NK-92 treated with Interleukin-12 subunit alpha and Interleukin-12 subunit beta, amount 100 ng/mL, for 24 hours (cell line): ENCODE measurements around the gene EML6.
"Not testable (repeated sequence)": the region's sequence is repeated elsewhere in the genome, so short reads cannot be mapped to it uniquely, and the experiment has no call there.

Experiments used
- DNase-seq: peaks from one replicate; lab custom pipeline; 2025; lab: John Stamatoyannopoulos, UW

EML6 gene

GRCh38 chr2:54850171-54851122, 127.0 kb downstream of the EML6 start:
- no peak for DNase-seq

- DNase-seq, result no peak
Observed at GRCh38 chr2:54853616-54854310, 130.3 kb downstream of the EML6 start.

GRCh38 chr2:54855434-54855833, 132.0 kb downstream of the EML6 start:
- no peak for DNase-seq

- no peak for DNase-seq
Observed at GRCh38 chr2:54858021-54858681, 134.7 kb downstream of the EML6 start.

GRCh38 chr2:54859416-54859815, 136.0 kb downstream of the EML6 start:
- no peak for DNase-seq

GRCh38 chr2:54859997-54860701, 136.7 kb downstream of the EML6 start:
- no peak for DNase-seq

GRCh38 chr2:54862229-54862628, 138.8 kb downstream of the EML6 start:
- DNase-seq, result no peak

- no peak for DNase-seq
Observed at GRCh38 chr2:54862742-54863141, 139.3 kb downstream of the EML6 start.

GRCh38 chr2:54863660-54864059, 140.2 kb downstream of the EML6 start:
- no peak for DNase-seq

- no peak for DNase-seq
Observed at GRCh38 chr2:54864096-54864495, 140.6 kb downstream of the EML6 start.

GRCh38 chr2:54864727-54865126, 141.3 kb downstream of the EML6 start:
- no peak for DNase-seq

- DNase-seq, result no peak
Observed at GRCh38 chr2:54866179-54866578, 142.7 kb downstream of the EML6 start.

GRCh38 chr2:54866868-54867267, 143.4 kb downstream of the EML6 start:
- DNase-seq, result no peak

GRCh38 chr2:54867457-54867856, 144.0 kb downstream of the EML6 start:
- DNase-seq, result no peak

- DNase-seq, result no peak
Observed at GRCh38 chr2:54871457-54872107, 148.1 kb downstream of the EML6 start.

GRCh38 chr2:54872780-54873179, 149.3 kb downstream of the EML6 start:
- no peak for DNase-seq

GRCh38 chr2:54873236-54873635, 149.8 kb downstream of the EML6 start:
- DNase-seq, result not testable (repeated sequence)

GRCh38 chr2:54876764-54877163, 153.3 kb downstream of the EML6 start:
- no peak for DNase-seq

GRCh38 chr2:54878182-54878581, 154.7 kb downstream of the EML6 start:
- DNase-seq, result no peak

GRCh38 chr2:54879032-54879431, 155.6 kb downstream of the EML6 start:
- no peak for DNase-seq

- no peak for DNase-seq
Observed at GRCh38 chr2:54879598-54880332, 156.3 kb downstream of the EML6 start.
